DLD1 (cell line): ENCODE data around the gene PAX9.
"Not testable (repeated sequence)": the region's sequence is repeated elsewhere in the genome, so short reads cannot be mapped to it uniquely, and the experiment has no call there.

Experiments used
- in situ Hi-C: cut with HindIII; loops from 2 replicates; pipeline ENCODE4 v1.10.0; 2017; ENCODE audit warnings: low sequenced_read_pairs

PAX9 gene

DNA sequence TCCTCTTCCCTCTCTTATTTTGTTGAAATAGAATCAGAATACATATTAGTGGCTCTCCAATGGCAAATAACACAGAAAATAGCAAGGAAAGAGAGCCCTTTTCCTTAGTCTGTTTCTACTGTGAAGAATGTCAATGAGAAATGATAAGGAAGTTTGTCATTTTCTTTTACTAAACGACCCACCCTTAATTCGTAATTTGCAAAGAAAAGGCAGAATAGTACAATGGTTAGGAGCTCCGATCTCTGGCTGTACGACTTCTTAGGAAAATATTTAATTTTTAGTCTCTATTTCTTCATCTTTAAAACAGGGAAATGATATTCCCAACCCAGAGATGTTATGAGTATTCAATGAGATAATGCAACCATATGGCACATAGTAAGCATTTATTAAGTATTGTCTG, 6.0 kb downstream of the PAX9 start:
- in situ Hi-C loops, result no loop called here

DNA sequence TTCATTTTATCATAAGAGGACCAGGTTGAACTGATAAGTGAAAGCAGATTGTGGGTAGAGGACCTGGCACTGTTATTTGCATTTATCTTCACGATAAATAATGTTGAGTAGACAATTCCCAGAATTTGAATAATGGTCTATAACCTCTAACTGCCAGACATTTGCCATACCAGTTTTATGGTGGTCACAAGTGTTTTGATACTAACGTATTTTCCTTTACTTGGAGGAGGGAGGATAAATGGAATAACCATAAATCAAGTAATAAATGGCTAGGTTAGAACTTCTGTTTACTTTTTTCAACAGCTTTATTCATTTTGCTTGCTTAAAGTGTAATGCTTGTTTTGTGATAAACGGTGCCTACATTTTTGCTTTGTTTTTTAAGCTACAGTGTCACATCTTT, 9.5 kb downstream of the PAX9 start:
- in situ Hi-C loops, result no loop called here

DNA sequence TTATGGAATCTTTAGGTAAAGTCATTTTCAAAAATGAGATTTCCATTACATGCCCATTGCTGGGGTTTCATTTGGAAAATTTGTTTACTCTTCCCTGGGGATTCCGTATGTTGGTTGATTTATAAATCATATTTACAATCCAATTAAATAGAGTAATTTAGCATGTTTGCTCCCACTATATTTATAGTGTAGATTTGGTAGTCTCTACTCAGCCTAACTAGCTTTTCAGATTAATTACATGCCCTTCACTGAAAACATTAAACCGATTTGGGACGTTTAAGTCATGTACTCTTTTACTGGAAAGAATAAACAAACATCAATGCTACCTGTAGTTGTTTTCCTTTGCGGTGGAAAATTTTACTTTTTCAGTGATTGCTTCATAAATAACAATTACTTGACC, 10.4 kb downstream of the PAX9 start:
- in situ Hi-C loops, result no loop called here

DNA sequence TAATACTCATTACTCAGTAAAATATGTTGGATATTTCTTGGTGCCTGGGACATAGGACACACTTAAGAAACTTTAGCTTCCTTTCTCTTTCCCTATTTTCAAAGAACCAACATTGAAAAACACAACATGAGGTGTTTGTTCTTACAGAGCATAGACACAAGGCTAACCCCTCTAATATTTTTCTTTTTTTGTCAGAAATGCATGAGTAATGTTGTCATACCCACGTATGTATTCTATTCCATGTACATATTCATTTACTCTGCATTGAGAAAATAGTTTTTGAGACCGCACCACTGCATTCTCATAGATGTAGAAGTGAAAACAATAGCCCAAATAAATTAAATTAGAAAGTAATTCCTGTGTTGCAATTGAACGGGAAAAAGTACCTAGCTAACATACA, 13.0 kb downstream of the PAX9 start:
- in situ Hi-C loops, result no loop called here

DNA sequence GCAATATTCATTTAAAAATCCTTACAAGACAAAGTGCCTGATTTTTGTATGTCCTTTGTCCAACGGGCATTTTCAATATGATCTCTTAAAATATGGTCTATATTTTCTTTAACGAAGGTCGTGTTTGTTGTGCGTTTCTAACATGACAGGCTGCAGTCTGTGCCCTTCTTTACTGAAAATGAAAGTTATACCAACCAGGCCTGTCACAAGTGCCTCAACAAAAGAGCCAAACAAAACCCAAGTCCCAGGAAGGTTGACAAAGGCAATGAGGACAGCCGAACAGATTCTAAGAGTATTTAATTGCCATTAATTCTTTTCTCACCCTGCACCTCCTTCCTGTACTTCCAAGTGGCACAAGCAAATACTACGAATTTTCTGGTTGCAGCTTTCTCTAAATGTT, 13.9 kb downstream of the PAX9 start:
- in situ Hi-C loops, result no loop called here

DNA sequence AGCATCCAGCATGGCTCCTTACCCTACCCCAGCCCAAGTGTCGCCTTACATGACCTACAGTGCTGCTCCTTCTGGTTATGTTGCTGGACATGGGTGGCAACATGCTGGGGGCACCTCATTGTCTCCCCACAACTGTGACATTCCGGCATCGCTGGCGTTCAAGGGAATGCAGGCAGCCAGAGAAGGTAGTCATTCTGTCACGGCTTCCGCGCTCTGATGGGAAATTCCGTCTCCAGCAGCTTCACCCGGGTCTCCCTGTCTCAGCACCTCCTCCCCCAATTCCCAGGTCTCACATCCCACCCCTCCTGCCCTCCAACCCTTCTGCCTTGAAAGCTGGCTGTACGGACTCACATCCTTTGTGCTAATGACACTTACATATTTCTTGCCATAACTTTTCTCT, 14.6 kb downstream of the PAX9 start:
- in situ Hi-C loops, result no loop called here

DNA sequence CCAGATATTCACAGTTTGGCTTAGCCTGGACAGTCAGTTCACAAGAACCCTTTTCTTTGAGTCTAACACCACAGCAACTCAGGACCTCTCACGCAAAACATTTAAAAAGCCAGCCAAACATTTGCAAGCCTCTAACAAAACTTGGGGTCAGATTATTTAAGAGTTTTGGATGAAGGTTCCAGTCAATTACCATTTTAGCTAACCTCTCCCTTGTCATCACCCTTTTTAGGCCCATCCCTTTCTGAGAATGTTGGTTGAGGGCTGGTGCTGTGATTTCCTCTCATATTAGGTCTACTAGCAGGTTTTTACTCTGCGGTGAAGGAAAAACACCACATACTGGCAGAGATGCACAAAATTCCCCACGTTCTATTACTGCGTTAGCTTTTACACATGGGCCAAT, 20.7 kb downstream of the PAX9 start:
- in situ Hi-C loops, result no loop called here

DNA sequence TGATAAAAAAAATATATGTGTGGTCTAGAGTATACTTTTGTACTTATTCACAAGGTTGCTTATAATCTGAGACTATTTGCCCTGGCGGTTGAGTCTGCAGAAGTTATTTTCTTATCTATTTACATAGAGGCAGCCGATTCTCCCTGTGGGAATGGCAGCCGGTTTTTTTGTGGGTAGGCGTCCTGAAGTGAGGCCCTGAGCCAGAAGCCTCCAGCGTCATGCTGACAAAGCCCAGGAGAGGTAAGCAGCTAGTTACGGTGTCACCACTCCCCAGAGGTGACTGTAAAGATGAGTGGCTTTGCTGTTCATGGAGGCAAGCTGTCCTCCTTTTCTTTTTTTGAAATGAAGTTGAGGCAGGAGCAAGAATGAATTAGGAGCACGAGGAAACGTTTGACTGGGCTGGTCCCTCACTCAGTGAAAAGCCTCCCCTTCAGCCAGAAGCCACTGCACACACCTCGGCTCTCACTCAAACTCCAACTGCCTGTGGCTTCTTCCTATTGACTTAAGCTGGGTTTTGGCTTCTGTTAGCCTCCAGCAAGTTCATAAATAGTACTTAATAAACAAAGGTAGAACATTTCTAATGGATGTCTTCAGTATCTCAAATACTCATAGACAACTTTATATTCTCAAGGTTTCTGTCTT, 21.5 kb downstream of the PAX9 start:
- in situ Hi-C loops, result no loop called here

DNA sequence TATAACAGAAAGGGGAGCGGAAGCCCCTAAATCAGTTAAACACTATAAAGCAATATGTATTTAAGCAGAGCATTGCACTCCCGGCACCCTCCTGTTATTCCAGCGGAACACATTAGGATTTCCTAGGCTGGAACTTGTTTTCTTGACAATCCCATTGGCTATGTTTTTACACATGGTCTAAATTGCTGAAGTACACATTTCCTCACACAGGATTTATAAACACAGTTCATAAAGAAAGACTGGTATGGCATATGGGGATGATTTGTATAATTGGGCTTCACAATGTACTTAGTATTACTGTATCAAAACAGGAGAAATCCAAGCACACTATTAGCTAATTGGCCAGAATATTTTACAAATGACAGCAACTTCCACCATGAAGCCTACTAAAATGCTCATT, 23.3 kb downstream of the PAX9 start:
- in situ Hi-C loops, result no loop called here

DNA sequence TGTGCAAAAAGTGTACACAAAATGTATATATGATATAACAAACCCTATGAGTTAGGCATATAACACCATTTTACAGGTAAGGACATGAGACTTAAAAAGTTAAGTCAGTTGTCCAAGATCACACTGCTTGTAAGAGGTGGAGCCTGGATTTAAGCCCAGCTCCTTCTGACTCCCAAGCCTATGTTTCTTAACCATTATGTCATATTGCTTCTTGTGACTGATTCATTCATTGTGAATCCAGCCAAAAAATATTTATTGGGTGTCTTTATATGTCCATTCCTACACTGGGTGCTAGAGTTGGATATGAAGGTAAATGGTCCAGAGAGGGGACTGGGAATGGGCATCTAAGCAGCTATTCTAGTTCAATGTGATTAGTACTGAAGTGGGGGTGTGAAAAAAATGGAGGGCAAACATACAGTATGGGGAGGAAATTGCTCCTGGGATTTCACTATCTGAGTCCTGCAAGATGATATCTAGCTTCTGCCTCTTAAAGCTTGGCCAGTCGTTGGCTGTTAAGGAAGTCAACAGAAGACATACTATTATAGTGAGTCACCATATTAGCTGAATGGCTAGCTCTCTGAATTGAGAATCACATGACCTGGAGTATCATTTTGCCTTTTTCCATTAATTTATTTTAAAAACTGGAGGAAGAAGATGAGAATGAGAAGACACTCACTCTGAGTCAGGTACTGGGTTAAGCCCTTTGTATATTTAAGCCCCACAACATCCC, 28.8 kb downstream of the PAX9 start:
- in situ Hi-C loops, result no loop called here

DNA sequence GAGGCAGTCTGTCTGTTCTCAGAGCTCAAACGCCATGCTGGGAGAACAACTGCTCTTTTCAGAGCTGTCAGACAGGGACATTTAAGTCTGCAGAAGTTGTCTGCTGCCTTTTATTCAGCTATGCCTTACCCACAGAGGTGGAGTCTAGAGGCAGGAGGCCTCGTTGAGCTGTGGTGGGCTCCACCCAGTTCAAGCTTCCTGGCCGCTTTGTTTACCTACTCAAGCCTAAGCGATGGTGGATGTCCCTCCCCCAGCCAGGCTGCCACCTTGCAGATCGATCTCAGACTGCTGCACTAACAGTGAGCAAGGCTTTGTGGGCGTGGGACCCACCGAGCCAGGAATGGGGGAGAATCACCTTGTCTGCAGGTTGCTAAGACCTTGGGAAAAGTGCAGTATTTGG, 37.8 kb downstream of the PAX9 start:
- in situ Hi-C loops, result not testable (repeated sequence)

DNA sequence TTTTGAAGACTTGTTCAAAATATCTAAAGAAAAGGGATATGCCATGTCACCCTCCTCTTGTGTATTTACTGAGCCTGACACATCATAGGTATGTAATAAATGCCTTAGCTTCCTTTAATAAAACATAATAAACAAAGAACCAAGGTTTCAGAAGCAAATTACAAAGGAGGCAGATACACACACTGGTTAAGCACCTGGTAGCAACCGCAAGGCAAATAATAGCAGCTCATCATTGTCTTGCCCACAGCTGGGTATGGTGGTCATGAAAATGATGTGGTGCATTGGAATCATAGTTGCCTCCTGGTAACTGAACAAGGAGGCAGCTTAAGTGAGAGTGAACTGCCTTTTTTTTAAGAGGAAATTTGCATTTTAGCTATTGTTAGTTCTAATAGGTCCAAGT, 39.0 kb downstream of the PAX9 start:
- in situ Hi-C loops, result no loop called here

DNA sequence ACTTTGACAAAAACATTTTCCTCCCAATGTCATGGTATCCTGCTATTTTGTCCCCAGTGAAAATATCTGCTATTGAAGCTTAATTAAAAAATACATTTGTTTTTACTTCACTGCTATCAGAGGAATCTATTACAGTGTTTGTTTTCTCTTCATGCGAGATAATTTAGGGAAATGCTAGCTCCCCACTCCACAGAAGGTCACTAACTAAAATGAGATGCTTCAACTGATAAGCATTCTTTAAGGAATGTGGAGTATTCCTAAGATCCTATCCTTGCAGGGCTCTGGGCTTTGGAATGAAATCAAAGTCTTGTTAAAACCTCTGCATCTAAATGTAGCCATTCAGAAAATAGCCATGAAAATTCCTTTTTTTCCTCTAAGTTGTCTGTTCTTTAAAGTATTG, 39.5 kb downstream of the PAX9 start:
- in situ Hi-C loops, result no loop called here

DNA sequence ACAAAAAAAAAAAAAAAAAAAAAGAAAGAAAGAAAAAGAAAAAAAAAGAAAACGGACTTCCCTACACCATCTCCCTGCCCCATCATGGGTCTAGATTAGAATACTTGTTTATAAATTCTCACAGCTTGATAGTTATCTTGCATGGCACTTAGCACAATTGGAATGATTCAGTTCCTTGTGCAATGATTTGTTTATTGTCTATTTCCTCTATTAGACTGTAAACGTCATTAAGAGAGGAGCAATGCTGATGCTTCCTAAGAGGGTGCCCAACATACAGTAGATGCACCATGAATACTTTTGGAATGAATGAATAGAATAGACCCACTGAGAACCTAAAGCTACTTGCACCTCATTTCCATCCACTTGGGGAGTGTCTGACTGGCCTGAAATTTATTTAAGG, 40.8 kb downstream of the PAX9 start:
- in situ Hi-C loops, result no loop called here

DNA sequence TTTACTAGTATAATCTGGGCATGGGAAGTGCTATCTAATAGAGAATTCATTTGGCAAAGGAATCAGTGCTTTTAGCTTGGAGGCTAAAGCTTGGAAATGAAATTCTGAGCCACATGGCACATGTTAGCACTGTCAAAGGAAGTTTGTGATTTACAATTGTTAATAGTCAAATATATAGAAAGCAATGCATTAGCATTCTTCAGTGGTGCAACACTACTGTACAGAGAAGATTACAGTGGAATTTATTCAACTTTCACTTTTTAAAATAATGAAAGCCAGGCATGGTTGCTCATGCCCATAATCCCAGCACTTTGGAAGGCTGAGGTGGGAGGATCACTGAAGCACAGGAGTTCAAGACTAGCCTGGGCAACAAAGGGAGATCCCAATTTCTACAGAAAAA, 45.9 kb downstream of the PAX9 start:
- in situ Hi-C loops, result no loop called here

DNA sequence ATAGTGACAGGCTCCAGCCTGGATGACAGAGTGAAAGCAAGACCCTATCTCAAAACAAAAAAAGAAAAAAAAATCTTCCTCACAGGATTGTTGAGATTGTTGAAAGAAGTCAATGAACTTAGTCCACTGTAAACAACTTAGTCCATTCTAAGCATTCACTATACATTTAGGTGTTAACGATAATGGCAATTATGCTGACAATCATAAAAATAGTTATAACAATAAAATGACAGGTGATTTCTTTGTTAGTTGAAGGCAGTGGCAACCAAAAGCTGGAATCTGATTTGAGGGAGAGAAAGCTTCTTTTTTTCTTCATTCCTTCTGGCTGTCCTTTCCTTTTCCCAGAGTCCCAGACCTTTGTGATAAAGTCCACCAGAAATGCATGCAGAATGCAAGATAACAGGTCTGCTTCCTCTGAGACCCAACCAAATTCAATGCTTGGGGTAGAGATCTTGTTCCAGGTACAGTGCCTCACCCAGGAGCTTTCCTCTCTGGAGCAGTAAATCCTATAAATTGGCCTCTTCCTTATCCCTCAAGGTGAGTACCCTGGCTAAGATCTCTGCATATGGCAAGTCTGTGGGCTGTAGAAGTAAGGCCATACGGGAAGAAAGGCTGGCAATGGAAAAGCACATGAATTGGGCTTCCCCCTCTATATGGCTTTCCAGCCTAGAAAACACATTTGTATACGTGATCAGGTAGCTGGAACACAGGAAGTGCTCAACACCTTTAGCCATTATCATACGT, 52.5 kb downstream of the PAX9 start:
- in situ Hi-C loops, result no loop called here

DNA sequence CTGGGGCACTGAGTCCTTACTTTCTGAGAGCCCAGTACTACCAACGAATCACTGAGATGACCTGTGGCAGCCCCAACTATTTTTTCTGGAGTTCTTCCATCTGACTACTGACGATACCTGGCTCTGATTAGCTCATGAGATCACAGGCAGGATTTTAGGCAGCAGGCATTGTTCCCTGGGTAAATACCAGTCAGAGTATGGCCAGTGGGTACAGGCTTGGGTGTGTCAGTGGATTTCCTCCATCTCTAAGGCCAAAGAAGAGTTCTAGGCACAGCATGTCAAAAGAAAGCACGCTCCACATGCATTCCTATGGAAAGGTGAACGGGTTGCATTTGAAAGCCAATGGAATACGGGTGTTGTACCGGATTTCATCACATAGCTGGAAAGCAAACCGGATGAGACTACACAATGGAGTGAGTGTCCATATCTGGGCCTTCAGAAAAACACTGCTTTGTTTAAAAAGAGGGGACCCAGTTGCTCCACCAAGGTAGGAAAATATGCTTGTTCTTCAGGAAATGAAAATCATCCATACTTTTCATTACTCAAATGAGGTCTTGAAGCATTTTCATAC, 55.0 kb downstream of the PAX9 start:
- in situ Hi-C loops, result no loop called here

DNA sequence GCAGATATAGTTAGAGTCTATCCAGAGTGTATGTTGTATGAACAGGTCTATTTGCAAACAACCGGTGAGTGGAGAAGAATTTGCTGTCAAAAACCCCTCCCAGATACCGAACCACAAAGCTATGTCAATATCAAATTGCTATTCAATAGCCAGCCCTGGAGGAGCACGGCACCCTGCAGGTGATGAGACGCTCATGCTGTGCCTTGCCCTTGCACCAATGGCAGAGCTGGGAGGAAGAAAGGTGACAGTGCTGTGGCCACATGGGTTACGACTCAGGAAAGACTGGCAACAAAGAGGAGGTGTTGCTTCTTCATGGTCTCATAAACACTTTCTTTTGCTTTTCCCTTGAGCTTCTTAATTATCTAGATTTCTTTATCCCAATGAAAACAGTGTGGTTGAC, 55.7 kb downstream of the PAX9 start:
- in situ Hi-C loops, result no loop called here

DNA sequence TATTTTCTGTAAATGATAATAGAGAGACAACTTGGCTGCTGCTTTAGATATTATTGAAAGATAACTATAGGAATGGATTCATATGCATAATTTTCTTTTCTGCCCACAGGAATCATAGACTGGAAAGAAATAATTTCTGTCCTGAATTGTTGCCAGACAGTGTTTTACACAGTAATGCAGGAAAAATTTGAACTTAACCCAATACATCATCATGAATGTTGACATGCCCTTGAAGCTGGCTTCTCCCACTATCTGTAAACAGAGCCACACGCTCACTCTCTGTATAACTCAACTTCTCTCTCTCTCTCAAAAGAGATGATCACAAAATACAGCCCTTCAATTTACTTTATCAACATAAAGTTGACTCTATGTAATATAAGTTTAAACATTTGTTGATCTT, 56.6 kb downstream of the PAX9 start:
- in situ Hi-C loops, result no loop called here

DNA sequence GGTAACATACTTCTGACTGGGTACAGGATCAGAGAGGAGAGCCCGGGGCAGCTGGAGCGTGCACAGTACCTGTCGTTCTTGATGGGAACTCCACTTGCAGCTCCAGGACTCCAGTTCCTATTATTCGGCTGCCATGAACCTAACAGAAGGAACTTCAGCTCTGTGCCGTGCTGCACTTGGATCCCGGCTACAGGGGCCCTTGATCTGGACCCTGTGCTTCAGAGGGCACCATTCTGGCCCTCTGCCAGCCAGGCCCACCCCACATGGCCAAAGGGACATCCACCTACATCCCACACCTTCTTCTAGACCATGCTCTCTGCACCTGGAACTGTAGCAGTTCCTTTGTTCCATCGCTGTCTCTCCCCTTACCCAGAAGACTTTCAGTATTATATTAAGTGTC, 58.2 kb downstream of the PAX9 start:
- in situ Hi-C loops, result no loop called here

DNA sequence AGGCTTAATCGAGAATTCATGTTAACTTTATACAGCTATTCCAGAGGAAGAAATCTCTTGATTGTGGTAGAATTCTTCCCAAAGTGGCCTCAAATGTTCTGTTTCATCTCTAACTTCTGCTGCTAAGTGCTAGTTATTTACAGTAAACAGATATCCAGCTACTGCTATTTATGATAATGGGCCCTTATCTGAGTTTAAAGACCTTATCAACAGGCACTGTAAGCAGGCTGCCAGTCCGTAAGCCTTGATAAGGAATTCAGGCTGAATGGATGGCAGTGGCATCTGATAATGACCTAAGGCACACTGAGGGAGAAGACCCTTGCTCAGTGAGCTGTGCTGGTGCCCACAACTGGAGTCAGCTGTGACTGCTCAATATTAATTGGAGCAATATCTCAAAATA, 59.0 kb downstream of the PAX9 start:
- in situ Hi-C loops, result no loop called here

DNA sequence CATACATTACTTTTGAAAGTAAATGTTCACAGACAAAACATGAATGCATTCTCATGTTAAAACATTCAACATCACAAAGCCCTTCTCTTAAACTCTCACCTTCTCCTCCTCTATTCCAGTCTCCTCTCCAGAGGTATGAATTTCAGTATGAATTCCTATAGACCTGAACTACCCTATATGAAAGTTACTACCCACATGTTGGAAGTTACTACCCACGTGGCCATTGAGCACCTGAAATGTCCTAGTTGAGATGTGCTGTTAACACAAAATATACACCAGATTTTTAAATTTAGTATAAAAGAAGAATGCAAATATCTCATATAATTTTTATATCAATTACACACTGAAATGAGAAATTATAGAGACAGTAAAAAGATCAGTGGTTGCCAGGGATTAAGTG, 60.2 kb downstream of the PAX9 start:
- in situ Hi-C loops, result no loop called here
